Activated CD4-positive, alpha-beta T cell treated with anti-CD3 and anti-CD28 coated beads for 48 hours (primary cell): ENCODE measurements around the gene MT1B.
"Not testable (repeated sequence)": the region's sequence is repeated elsewhere in the genome, so short reads cannot be mapped to it uniquely, and the experiment has no call there.

Source experiments
- DNase-seq: peaks from one replicate; pipeline ENCODE4 v3.0.0-alpha.2; 2020

Gene MT1B

GRCh38 chr16:56669005-56669839, 17.5 kb downstream of the MT1B start, which contains the start of gene MT1H:
Gene MT1H, plus strand, starts transcription at chr16:56669814. Its CDS starts 71 bp downstream, at chr16:56669885.
- DNase-seq = peak; percentile 61

GRCh38 chr16:56669840-56670619, 18.3 kb downstream of the MT1B start:
- no peak for DNase-seq

DNA sequence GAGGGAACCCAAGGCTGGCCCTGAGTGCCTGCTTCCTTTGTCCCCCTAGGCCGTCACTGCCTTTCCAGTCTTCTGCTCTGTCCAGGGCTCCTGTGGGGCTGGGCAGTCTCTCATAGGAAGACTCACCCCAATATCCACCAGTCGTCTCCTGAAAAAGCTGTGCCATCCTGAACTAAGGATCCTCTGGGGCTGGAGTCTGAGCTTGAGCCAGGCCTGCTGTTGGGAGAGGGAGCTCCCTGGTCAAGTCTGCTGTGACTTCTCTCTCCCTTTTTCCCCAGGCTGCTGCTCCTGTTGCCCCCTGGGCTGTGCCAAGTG, 18.9 kb downstream of the MT1B start:
- no peak for DNase-seq

DNA sequence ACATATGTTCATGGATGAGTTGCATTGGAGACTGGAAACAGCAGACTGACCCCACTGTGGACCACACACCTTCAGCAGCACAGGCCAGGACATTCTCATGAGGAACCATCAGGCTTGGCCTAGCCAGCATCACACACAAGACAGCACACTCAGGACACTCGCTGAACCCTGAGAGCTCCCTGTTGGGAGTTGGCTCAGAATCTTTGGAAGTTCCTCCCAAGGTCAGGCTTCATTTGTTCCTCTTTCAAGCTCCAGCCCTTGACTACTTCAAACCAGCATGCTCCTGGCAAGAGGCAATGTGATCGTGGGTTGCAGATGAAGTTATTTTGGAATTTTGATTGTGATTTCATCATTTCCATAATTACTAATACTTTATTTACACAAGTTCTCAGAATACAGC, 20.0 kb downstream of the MT1B start:
- DNase-seq = not testable (repeated sequence)

GRCh38 chr16:56672171-56672570, 20.5 kb downstream of the MT1B start:
- DNase-seq = not testable (repeated sequence)

DNA sequence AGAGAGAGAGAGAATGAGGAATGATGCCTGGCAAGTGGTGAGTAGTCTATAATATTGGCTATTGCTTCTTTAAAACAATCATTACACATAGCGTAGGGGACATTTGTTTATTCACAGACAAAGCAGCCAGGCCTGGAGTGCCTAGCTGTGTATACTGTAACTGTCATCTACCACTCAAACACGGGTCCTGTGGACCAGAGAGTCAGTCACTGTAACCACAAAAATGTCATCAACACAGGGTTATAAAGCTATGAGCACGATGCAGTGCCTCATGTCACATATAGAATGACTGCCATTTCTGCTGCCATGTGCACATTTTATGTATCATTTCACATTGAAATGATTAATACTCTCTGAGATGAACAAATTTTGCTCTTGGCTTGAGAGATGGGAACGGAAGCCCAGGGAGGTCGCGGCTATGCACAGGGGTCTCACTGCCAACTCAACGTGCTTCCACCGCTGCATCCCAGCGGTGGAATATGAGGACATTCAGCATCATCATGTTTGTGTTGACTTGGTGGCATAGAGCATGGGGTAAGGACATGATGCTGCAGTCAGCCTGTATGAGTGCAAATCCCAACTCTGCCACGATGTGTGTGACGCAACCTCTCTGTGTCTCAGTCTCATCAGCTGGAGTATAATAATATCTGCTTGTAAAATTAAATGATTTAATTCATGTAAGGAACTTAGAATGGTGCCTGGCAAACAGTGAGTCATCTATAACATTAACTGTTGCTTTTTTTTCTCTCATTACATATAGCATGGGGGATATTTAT, 21.3 kb downstream of the MT1B start:
- no peak for DNase-seq

DNA sequence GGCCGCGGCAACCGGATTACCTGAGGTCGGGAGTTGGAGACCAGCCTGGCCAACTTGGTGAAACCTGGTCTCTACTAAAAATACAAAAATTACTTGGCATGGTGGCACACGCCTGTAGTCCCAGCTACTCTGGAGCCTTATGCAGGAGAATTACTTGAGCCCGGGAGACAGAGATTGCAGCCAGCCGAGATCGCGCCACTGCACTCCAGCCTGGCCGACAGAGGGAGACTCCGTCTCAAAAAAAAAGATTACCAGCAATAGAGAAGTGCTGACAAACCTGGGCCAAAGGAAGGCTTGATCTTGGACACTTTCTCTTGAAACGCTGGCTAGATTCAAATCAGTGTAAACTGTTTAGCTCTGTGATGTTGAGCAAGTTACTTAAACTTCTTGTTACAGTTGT, 22.2 kb downstream of the MT1B start:
- DNase-seq = peak; percentile 49

- DNase-seq = not testable (repeated sequence)
Observed at GRCh38 chr16:56674570-56674969, 22.9 kb downstream of the MT1B start.

DNA sequence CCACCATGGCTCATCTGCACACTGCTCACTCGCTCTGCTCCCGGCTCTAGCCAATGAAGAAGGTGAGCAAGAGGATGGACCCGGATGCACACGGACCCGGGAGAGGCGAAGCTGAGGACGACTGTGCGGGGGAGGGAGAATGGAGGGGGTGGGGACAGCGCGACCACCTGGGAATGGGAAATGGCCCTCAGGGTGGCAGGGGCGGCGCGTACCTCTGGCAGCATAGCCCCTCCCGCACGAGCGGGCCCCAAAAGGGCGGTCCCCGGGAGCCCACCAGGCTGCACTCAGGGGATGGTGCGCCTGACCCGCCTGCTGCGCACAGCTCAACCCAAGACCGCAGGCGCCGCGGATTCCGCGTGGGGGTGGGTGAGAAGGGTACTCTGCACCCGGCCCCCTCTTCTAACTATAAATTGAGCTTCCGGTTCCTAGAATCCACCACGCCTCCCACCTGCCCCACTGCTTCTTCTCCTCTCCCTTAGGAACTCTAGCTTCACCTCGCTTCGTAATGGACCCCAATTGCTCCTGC, 24.1 kb downstream of the MT1B start:
- DNase-seq = peak; percentile 68

- no peak for DNase-seq
Observed at GRCh38 chr16:56677474-56677873, 25.8 kb downstream of the MT1B start.

- DNase-seq = no peak
Observed at GRCh38 chr16:56679078-56679730, 27.5 kb downstream of the MT1B start.

DNA sequence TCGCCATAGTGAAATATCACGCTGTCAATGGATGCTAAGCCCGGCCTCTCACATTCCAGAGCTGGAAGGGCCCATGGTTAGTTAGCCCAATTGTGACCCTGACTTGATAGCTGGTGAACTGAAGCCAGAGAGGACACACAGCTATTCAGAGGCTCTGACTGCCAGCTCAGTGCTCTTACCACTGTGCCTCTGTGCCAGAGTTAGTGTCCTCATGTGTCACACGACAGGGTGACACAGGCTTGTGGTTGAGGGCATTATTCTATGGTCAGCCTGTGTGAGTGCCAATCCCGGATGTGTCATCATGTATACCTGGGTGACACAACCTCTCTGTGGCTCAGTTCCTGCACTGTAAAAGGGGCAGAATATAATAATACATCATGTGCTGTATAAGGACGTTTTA, 28.1 kb downstream of the MT1B start:
- DNase-seq = peak; percentile 42

DNA sequence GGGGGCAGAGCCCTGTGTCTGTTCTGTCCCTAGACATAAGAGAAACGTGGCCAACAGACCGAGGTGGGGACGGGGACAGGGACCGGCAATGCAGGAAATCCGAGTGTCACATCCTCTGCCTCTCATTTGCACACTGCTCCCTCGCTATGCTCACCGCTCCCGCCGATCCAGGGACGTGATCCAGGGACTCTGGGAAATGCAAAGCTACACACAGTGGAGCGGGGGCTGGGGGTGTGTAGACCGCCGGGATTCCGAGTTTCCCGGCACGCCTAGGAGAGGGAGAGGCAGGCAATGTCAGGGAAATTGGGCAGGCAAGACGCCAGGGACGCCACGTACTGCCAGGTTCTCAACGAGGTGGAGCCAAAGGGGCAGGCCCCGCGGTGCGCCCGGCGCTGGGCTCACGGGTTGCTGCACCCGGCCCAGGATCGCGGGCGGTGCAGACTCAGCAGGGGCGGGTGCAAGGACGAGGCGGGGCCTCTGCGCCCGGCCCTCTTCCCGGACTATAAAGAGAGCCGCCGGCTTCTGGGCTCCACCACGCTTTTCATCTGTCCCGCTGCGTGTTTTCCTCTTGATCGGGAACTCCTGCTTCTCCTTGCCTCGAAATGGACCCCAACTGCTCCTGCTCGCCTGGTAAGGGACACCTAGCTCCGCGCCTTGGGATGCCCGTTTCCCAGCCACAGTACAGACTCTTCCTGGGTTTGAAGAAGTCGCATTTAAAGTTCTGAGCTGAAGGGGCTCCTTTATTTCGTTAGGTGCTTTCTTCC, 30.4 kb downstream of the MT1B start, which contains the start of gene MT1X:
Gene MT1X, plus strand, starts transcription at position 532 of the 764 bp plus-strand sequence. Its CDS starts 71 bp downstream, at position 603.
- DNase-seq = peak; percentile 95

DNA sequence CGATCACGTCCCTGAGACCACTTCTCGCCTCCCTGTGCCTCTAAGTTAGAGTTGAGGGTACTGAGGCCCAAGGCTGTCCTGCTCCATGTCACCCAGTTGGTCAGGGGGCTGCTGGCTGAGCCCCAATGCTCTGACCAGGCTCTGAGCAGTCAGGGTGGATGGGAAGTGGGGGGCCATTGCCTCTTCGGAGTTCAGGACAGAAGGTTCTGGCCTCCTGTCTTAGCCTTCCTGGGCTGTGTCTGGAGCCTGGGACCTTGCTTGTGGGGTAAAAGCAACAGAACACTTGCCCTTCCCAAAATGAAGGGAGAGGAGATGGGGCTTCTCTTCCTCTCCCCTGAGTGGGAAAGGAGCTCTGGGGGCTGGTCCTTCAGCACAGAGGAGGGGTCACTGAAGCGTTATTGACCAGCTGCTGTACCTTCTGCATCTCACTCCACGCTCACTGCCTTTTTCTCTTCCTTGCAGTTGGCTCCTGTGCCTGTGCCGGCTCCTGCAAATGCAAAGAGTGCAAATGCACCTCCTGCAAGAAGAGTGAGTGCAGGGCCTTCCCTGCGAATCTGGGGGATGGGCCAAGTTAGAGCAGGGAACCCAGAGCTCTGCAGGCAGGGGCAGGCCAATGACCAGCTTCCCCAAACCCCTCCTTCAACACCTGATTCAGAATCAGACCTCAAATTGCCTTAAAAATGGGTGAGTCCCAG, 31.2 kb downstream of the MT1B start:
- DNase-seq = peak; percentile 22

- no peak for DNase-seq
Observed at GRCh38 chr16:56683424-56684172, 31.9 kb downstream of the MT1B start.

DNA sequence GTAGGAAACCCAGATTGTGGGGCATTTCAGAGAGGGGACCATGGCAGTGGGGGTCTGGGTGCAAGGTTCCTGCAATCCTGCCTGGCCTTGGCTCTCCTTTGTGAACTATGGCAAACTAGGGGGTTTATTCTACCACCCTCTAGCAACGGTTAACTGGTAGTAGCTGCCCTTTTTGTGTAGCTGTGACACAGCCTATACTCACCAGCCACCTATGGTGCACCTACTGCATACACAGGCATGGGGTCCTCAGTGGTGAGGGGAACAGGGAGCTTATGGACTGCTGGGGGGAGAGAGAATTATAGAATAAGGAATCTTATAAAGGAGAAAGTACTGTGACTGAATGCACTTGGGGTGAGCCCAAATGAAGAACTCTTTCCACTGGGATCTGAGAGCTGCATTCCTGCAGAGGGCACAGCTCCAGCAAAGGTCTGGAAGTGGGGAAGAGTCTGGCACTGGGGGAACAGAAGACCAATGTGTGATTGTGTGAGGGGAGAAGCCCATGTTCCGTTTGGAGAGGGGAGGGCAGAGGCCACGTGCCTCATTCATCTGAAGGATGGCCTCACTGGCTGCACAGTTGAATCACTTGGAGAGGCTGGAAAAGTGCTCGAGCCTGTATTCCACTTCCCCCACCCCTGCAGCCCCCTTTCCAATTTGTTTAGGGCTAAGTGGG, 32.7 kb downstream of the MT1B start:
- no peak for DNase-seq

- no peak for DNase-seq
Observed at GRCh38 chr16:56684926-56685590, 33.4 kb downstream of the MT1B start.

DNA sequence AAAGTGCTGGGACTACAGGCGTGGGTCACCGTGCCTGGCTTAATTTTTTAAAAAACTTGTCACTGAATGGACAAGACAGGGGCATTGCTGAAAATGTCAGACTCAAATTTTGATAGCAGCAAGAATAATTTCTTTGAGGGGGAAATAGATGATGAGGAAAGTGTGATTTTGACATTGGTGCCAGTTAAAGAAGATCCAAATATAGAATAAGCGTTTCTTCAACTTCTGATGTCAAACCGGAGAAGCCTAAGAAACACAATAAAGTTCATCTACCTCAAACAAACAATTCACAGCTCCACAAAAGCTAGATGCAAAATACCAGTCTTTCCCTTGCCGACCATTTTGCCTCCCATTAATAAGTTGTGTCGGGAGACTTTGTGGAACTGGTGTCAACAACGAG, 35.1 kb downstream of the MT1B start:
- DNase-seq = no peak

DNA sequence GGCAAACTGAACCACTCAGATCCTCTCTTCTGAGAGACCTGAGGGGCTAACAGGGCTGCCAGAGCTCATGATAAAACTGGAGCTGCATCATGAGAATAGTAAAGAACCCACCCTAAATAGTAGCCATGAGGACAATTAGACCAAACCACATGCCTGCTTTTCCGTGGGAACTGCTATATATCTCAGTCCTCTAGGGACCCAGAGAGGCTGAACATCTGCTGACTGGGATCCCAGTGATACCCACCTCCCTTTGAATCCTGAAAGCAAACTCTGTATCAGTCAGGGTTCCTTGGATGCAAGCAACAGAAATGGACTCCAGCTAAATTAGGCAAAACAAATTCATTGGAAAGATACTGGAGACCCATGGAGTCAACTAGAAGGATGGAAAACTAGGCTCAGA, 37.1 kb downstream of the MT1B start:
- DNase-seq = no peak
